H1 (cell line): ENCODE measurements around the gene DRAM1. TPM values are rescaled to one million over a fixed set of nuclear protein-coding genes. Genes with fewer than 3 reads are reported as not detected.

Experiments used
- CTCF ChIA-PET: fragments of 300-600 bp; sonication (Branson Sonifier 250); formaldehyde crosslinking; loops from one replicate; lab custom pipeline; 2021; ENCODE audit not compliant: partially characterized antibody; lab: Charles Lee
- POLR2A ChIA-PET: fragments of 300-600 bp; sonication (Branson Sonifier 250); formaldehyde crosslinking; loops from one replicate; lab custom pipeline; 2021; ENCODE audit warnings: inconsistent platforms; ENCODE audit not compliant: partially characterized antibody; lab: Charles Lee
- DNase-seq, 2 experiments: peaks; one replicate each; pipeline versions ENCODE4 v3.0.0 to v3.0.0-alpha.2; 2010 to 2022; ENCODE audit warnings: low spot score in 2 of 2, low read depth in 1 of 2, mixed read lengths in 1 of 2
- FAIRE-seq: peaks from 2 replicates; lab custom pipeline; 2011; peaks lifted over from hg19 to GRCh38; lab: Jason Lieb, UNC
- H2AFZ ChIP-seq: 2 replicates; pipeline ENCODE4 v1.8.1; 2012; ENCODE audit warnings: low read length, inconsistent platforms
- H2AK5ac ChIP-seq: 2 replicates; pipeline ENCODE4 v1.6.1; 2013; ENCODE audit warnings: low read depth, low read length
- H2BK120ac ChIP-seq: replicated peaks from 2 replicates; pipeline ENCODE3; 2013; ENCODE audit warnings: low read depth, low read length, inconsistent platforms
- H2BK12ac ChIP-seq: 2 replicates; pipeline ENCODE4 v1.6.1; 2013; ENCODE audit warnings: low read depth, low read length
- H2BK15ac ChIP-seq: 2 replicates; pipeline ENCODE4 v1.6.1; 2013; ENCODE audit warnings: low read length
- H2BK20ac ChIP-seq: 2 replicates; pipeline ENCODE4 v1.6.1; 2013; ENCODE audit warnings: low read length
- H2BK5ac ChIP-seq: 2 replicates; pipeline ENCODE4 v1.6.1; 2013; ENCODE audit warnings: low read depth, low read length
- H3K14ac ChIP-seq: 2 replicates; pipeline ENCODE4 v1.6.1; 2013; ENCODE audit warnings: inconsistent platforms; ENCODE audit not compliant: insufficient read length
- H3K18ac ChIP-seq: 2 replicates; pipeline ENCODE4 v1.6.1; 2013; ENCODE audit warnings: low read length; ENCODE audit errors: extremely low read depth
- H3K23ac ChIP-seq: 2 replicates; pipeline ENCODE4 v1.6.1; 2013; ENCODE audit warnings: inconsistent platforms; ENCODE audit not compliant: insufficient read length
- H3K23me2 ChIP-seq: 2 replicates; pipeline ENCODE4 v1.6.1; 2013; ENCODE audit warnings: low read depth, low read length
- H3K27ac ChIP-seq: 2 replicates; pipeline ENCODE4 v1.6.1; 2011; ENCODE audit warnings: low read depth, low read length, inconsistent platforms
- H3K27me3 ChIP-seq, 4 experiments: replicated peaks in 1 of 4; 1 replicate in 1 of 4; 2 replicates in 3 of 4; pipeline versions ENCODE4 v1.6.1 to v1.8.1; 2011 to 2013; ENCODE audit warnings: low read length in 3 of 4, mild to moderate bottlenecking in 3 of 4, inconsistent platforms in 2 of 4, mixed read lengths in 2 of 4, moderate library complexity in 1 of 4; ENCODE audit not compliant: control insufficient read depth in 3 of 4, insufficient read depth in 3 of 4; ENCODE audit errors: extremely low read depth in 1 of 4
- H3K36me3 ChIP-seq, 4 experiments: 2 replicates each; pipeline versions ENCODE4 v1.6.1 to v1.8.1; 2011 to 2013; ENCODE audit warnings: mild to moderate bottlenecking in 4 of 4, low read length in 3 of 4, moderate library complexity in 2 of 4, control low read depth in 1 of 4, inconsistent platforms in 1 of 4; ENCODE audit not compliant: insufficient read depth in 4 of 4, control insufficient read depth in 2 of 4
- H3K4ac ChIP-seq: replicated peaks from 2 replicates; pipeline ENCODE3; 2013; ENCODE audit warnings: low read length, low read depth, mixed read lengths, inconsistent platforms; ENCODE audit not compliant: insufficient read length
- H3K4me1 ChIP-seq, 4 experiments: replicated peaks in 1 of 4; 1 replicate in 1 of 4; 2 replicates in 3 of 4; pipeline versions ENCODE4 v1.6.1 to v1.8.1; 2011 to 2013; ENCODE audit warnings: low read length in 3 of 4, inconsistent platforms in 2 of 4, mixed read lengths in 1 of 4; ENCODE audit not compliant: insufficient read depth in 4 of 4, control insufficient read depth in 3 of 4
- H3K4me2 ChIP-seq, 2 experiments: 2 replicates each; pipeline versions ENCODE4 v1.6.1 to v1.8.1; 2011 to 2013; ENCODE audit warnings: low read depth in 2 of 2, low read length in 2 of 2, control low read depth in 1 of 2, inconsistent platforms in 1 of 2, mild to moderate bottlenecking in 1 of 2; ENCODE audit not compliant: insufficient read depth in 1 of 2
- H3K4me3 ChIP-seq, 4 experiments: fragments of 200-600, 300-600 bp in 1 of 4; sonication (generic), shearing (Covaris generic), sonication (Bioruptor Twin) in 1 of 4; 2 replicates each; pipeline versions ENCODE4 v1.5.1 to v1.8.1; 2011 to 2016; ENCODE audit warnings: low read length in 4 of 4, low read depth in 3 of 4, control low read depth in 2 of 4, inconsistent platforms in 2 of 4, mild to moderate bottlenecking in 2 of 4, mixed read lengths in 1 of 4, moderate library complexity in 1 of 4; ENCODE audit not compliant: insufficient read depth in 2 of 4; ENCODE audit errors: extremely low read depth in 1 of 4
- H3K56ac ChIP-seq: replicated peaks from 2 replicates; pipeline ENCODE3; 2013; ENCODE audit warnings: low read depth, mild to moderate bottlenecking, mixed read lengths, low read length, inconsistent platforms; ENCODE audit not compliant: insufficient read length
- H3K79me1 ChIP-seq: 2 replicates; pipeline ENCODE4 v1.6.1; 2013; ENCODE audit warnings: low read depth, low read length, control low read depth
- H3K79me2 ChIP-seq, 2 experiments: 2 replicates each; pipeline versions ENCODE4 v1.6.1 to v1.8.1; 2012 to 2013; ENCODE audit warnings: low read length in 2 of 2, mild to moderate bottlenecking in 2 of 2, inconsistent platforms in 1 of 2; ENCODE audit not compliant: insufficient read depth in 2 of 2, control insufficient read depth in 1 of 2
- H3K9ac ChIP-seq, 4 experiments: replicated peaks in 1 of 4; 1 replicate in 1 of 4; 2 replicates in 3 of 4; pipeline versions ENCODE4 v1.6.1 to v1.8.1; 2011 to 2013; ENCODE audit warnings: low read depth in 3 of 4, low read length in 3 of 4, control low read depth in 2 of 4, mild to moderate bottlenecking in 2 of 4, moderate library complexity in 2 of 4, inconsistent platforms in 1 of 4; ENCODE audit errors: extremely low read depth in 1 of 4
- H3K9me3 ChIP-seq, 2 experiments: 2 replicates each; pipeline versions ENCODE4 v1.6.1 to v1.8.1; 2012 to 2013; ENCODE audit warnings: mild to moderate bottlenecking in 2 of 2, moderate library complexity in 2 of 2, control low read depth in 1 of 2, inconsistent platforms in 1 of 2, low read depth in 1 of 2, low read length in 1 of 2, mixed read lengths in 1 of 2; ENCODE audit not compliant: insufficient read depth in 2 of 2
- H4K20me1 ChIP-seq, 2 experiments: replicated peaks in 1 of 2; 2 replicates each; pipeline versions ENCODE3 to v1.8.1; 2011 to 2013; ENCODE audit warnings: inconsistent platforms in 2 of 2, low read length in 2 of 2, mild to moderate bottlenecking in 1 of 2; ENCODE audit not compliant: insufficient read depth in 2 of 2, control insufficient read depth in 1 of 2
- H4K5ac ChIP-seq: 2 replicates; pipeline ENCODE4 v1.6.1; 2013; ENCODE audit warnings: low read length, low read depth, mixed read lengths, inconsistent platforms; ENCODE audit not compliant: insufficient read length
- H4K8ac ChIP-seq: 2 replicates; pipeline ENCODE4 v1.8.0; 2013; ENCODE audit warnings: mild to moderate bottlenecking, moderate library complexity, low read length, inconsistent platforms; ENCODE audit not compliant: insufficient read depth; ENCODE audit errors: extremely low read depth
- H4K91ac ChIP-seq: replicated peaks from 2 replicates; pipeline ENCODE3; 2013; ENCODE audit warnings: low read length, mixed read lengths, inconsistent platforms; ENCODE audit not compliant: insufficient read length
- ASH2L ChIP-seq: fragments of 200-600, 300-600 bp; sonication (generic); IDR thresholded peaks from one replicate; pipeline ENCODE4 v1.7.1; 2017; ENCODE audit warnings: low read length
- EGR1 ChIP-seq: IDR thresholded peaks from 2 replicates; pipeline ENCODE4 v1.6.1; 2011; ENCODE audit warnings: low read depth, low read length, borderline replicate concordance
- EP300 ChIP-seq, 2 experiments: IDR thresholded peaks; 1 replicate in 1 of 2; 2 replicates in 1 of 2; pipeline ENCODE4 v1.6.1; 2011 to 2012; ENCODE audit warnings: low read depth in 2 of 2, low read length in 2 of 2, mild to moderate bottlenecking in 2 of 2, borderline replicate concordance in 1 of 2, inconsistent platforms in 1 of 2, moderate library complexity in 1 of 2
- GABPA ChIP-seq: IDR thresholded peaks from 2 replicates; pipeline ENCODE4 v1.6.1; 2011; ENCODE audit warnings: mild to moderate bottlenecking, low read length, moderate library complexity, borderline replicate concordance; ENCODE audit not compliant: insufficient read depth
- JUND ChIP-seq: IDR thresholded peaks from 2 replicates; pipeline ENCODE4 v1.6.1; 2011; ENCODE audit warnings: mild to moderate bottlenecking, improper control_type of control experiment, low read length
- NRF1 ChIP-seq: IDR thresholded peaks from 2 replicates; pipeline ENCODE4 v1.6.1; 2011; ENCODE audit warnings: mild to moderate bottlenecking, low read depth, low read length, improper control_type of control experiment
- POU5F1 ChIP-seq: IDR thresholded peaks from 2 replicates; pipeline ENCODE4 v1.6.1; 2011; ENCODE audit warnings: low read depth, mild to moderate bottlenecking, low read length, moderate library complexity
- RFX5 ChIP-seq: IDR thresholded peaks from 2 replicates; pipeline ENCODE4 v1.6.1; 2011; ENCODE audit warnings: low read depth, low read length, improper control_type of control experiment, borderline replicate concordance
- RNF2 ChIP-seq: fragments of 200-900, 300-1000 bp; sonication (generic); IDR thresholded peaks from 2 replicates; pipeline ENCODE4 v1.7.1; 2016; ENCODE audit warnings: borderline replicate concordance, low read depth, mild to moderate bottlenecking, antibody characterized with exemption, low read length; ENCODE audit not compliant: poor library complexity, severe bottlenecking; ENCODE audit errors: missing control alignments
- SAP30 ChIP-seq: fragments of 300-600 bp; sonication (generic); IDR thresholded peaks from 2 replicates; pipeline ENCODE4 v1.7.1; 2012; ENCODE audit warnings: low read length, moderate library complexity, mild to moderate bottlenecking, inconsistent platforms; ENCODE audit not compliant: insufficient read depth, insufficient replicate concordance
- TAF7 ChIP-seq: optimal IDR thresholded peaks from 2 replicates; pipeline ENCODE3; 2011; ENCODE audit warnings: low read depth, mild to moderate bottlenecking, inconsistent platforms, low read length, moderate library complexity, borderline replicate concordance
- TBP ChIP-seq: IDR thresholded peaks from 2 replicates; pipeline ENCODE4 v1.6.1; 2011; ENCODE audit warnings: low read depth, low read length, improper control_type of control experiment
- TCF12 ChIP-seq: IDR thresholded peaks from 2 replicates; pipeline ENCODE4 v1.6.1; 2011; ENCODE audit warnings: low read depth, mild to moderate bottlenecking, low read length
- WGBS, 2 experiments: shearing (Covaris generic) in 1 of 2; methylation state at CpG; one replicate each; pipeline versions ENCODE4 v1.1.6 to v1.1.7; 2013 to 2015; ENCODE audit warnings: low lambda C conversion rate in 2 of 2, mixed read lengths in 2 of 2, inconsistent platforms in 1 of 2, low coverage in 1 of 2, missing lambda C conversion rate in 1 of 2; ENCODE audit not compliant: insufficient replicate concordance in 2 of 2, insufficient coverage in 1 of 2, insufficient read length in 1 of 2; ENCODE audit errors: extremely low coverage in 1 of 2, missing lambda C conversion rate in 1 of 2; 5-methylcytosine and 5-hydroxymethylcytosine counted together
- polyA plus RNA-seq, 7 experiments: library from polyadenylated mRNA; depleted of rRNA in 3 of 7; stranded (reverse) in 5 of 7; unstranded in 2 of 7; fragments of >200 nt in 5 of 7; fragments of 200-250 nt in 2 of 7; gene quantifications; 1 replicate in 5 of 7; 2 replicates in 1 of 7; 4 replicates in 1 of 7; pipeline versions ENCODE4 v1.2.1 to v1.2.3, GENCODE V29; 2011 to 2013; ENCODE audit warnings: missing spikeins in 2 of 7, mixed read lengths in 2 of 7
- total RNA-seq: library from RNA; stranded (reverse); fragmentation: NEBNext Ultra II Directional; extraction: Animal tissue kit (Norgen Biotek cat#: 25700); gene quantifications from 2 replicates; pipeline ENCODE4 v1.2.1, GENCODE V29; 2021
- TF ChIP-seq, protein P1 (sequence below): IDR thresholded peaks from 2 replicates; pipeline ENCODE4 v1.6.1; 2011; ENCODE audit warnings: low read depth, mild to moderate bottlenecking, low read length; ENCODE audit not compliant: insufficient read depth

Gene DRAM1
- total and polyA plus RNA-seq, 2 of the 8 experiments (the other 6 are each of a cell fraction or from before 2014, with no cell fraction given) = 4.6 to 6.2 TPM

DNA sequence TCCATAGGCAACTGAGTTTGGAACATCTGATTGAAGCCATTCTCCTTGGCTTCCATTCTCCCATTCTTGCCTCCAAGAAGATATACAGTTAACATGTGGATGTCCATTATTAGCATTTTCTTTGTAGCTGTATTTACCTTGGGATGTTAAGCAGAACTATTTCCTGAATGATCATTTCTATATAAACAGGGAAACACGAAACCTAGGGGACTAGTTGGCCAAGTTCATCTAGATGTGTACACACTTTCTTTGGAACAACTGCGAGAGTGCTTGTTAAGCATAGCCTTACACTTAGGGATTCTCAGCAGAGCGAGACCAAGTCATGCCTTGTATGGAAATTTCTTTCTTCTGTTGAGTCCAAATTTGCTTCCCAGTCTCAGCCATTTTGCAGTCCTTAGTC, 42.1 kb downstream of the DRAM1 start:
- H3K36me3 ChIP-seq = no peaks in the 10 kb centered on the region
- H2BK15ac ChIP-seq = no peak overlapping the region
- H3K4me3 ChIP-seq = no peak overlapping the region
- no peak overlapping the region for H4K91ac ChIP-seq
- no peak overlapping the region for H3K14ac ChIP-seq
- H4K20me1 ChIP-seq = no peaks in the 10 kb centered on the region
- POLR2A ChIA-PET = no interaction called here
- H3K79me1 ChIP-seq = no peaks in the 10 kb centered on the region
- no peak overlapping the region for H2BK20ac ChIP-seq
- H4K5ac ChIP-seq = no peak overlapping the region
- no peak overlapping the region for H2AFZ ChIP-seq
- no peak overlapping the region for H2AK5ac ChIP-seq
- H3K56ac ChIP-seq = no peak overlapping the region
- no peak overlapping the region for H3K9ac ChIP-seq
- no peak overlapping the region for H4K8ac ChIP-seq
- H3K4ac ChIP-seq = no peak overlapping the region
- no peak overlapping the region for H3K18ac ChIP-seq
- WGBS, 2 experiments = 89% methylated on average over 3 of the region's 3 CpGs; no CpG with 5 or more reads in 1 of the 2 experiments
- no peak overlapping the region for H2BK120ac ChIP-seq
- H3K9me3 ChIP-seq = no peaks in the 10 kb centered on the region
- no peaks in the 10 kb centered on the region for H3K4me1 ChIP-seq
- no peak overlapping the region for H2BK5ac ChIP-seq
- no peak overlapping the region for H3K4me2 ChIP-seq
- H3K79me2 ChIP-seq = no peaks in the 10 kb centered on the region
- DNase-seq (no peak), FAIRE-seq (no peak)
- H2BK12ac ChIP-seq = no peak overlapping the region
- no peaks in the 10 kb centered on the region for H3K23me2 ChIP-seq
- no peak overlapping the region for H3K27ac ChIP-seq
- no peaks in the 10 kb centered on the region for H3K27me3 ChIP-seq
- H3K23ac ChIP-seq = no peak overlapping the region
- CTCF ChIA-PET = interaction anchor here (1.0 to 2.3 kb wide), 10 partner anchors 9 to 892 kb away, joined by 3 to 12 read pairs (median 4); no protein-coding TSS in a partner anchor
- TF ChIP-seq RNF2 = no peak
- no peak for TF ChIP-seq SAP30
- no peak for TF ChIP-seq RFX5
- TF ChIP-seq GABPA = no peak
- no peak for TF ChIP-seq EP300 (IDR thresholded peaks at IDR 0.05; ENCODE audit: borderline replicate concordance in 1 of 2, low read depth in 2 of 2, low read length in 2 of 2)
- TF ChIP-seq TCF12 = no peak
- no peak for TF ChIP-seq TBP
- TF ChIP-seq NRF1 = no peak
- TF ChIP-seq EGR1 = no peak
- TF ChIP-seq JUND = no peak
- no peak for TF ChIP-seq TAF7
- TF ChIP-seq ASH2L = no peak
- TF ChIP-seq, protein P1, sequence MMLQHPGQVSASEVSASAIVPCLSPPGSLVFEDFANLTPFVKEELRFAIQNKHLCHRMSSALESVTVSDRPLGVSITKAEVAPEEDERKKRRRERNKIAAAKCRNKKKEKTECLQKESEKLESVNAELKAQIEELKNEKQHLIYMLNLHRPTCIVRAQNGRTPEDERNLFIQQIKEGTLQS = no peak
- TF ChIP-seq POU5F1 = no peak
